Suprapubic skin (tissue), 4 donors: ENCODE measurements around the gene ACSL3. TPM values are rescaled to one million over a fixed set of nuclear protein-coding genes. Genes with fewer than 3 reads are reported as not detected.
A peak's percentile ranks its signal among the peaks of the same experiment; 100 is the strongest.
"Not testable (repeated sequence)": the region's sequence is repeated elsewhere in the genome, so short reads cannot be mapped to it uniquely, and the experiment has no call there.

Source experiments
- DNase-seq, 2 donors: peaks; one replicate each; pipeline ENCODE4 v3.0.0-alpha.2; 2019; ENCODE audit warnings: low spot score in 2 of 2
- H3K27ac ChIP-seq: fragments of 200-600 bp; sonication (generic); one replicate; pipeline ENCODE4 v1.5.1; 2019
- H3K27me3 ChIP-seq: fragments of 200-600 bp; sonication (generic); one replicate; pipeline ENCODE4 v1.5.1; 2019
- H3K36me3 ChIP-seq: fragments of 200-600 bp; sonication (generic); one replicate; pipeline ENCODE4 v1.5.1; 2019
- H3K4me1 ChIP-seq: fragments of 200-600 bp; sonication (generic); one replicate; pipeline ENCODE4 v1.5.1; 2019
- H3K4me3 ChIP-seq: fragments of 200-600 bp; sonication (generic); one replicate; pipeline ENCODE4 v1.5.1; 2019; ENCODE audit warnings: mild to moderate bottlenecking
- H3K9me3 ChIP-seq: fragments of 200-600 bp; sonication (generic); one replicate; pipeline ENCODE4 v1.5.1; 2019
- CTCF ChIP-seq, 2 donors: fragments of 200-600 bp in 1 of 2; fragments of 450-650 bp in 1 of 2; sonication (generic) in 1 of 2; IDR thresholded peaks; one replicate each; pipeline ENCODE4 v1.5.1; 2016 to 2019; ENCODE audit warnings: antibody characterized with exemption in 2 of 2, mild to moderate bottlenecking in 1 of 2, moderate library complexity in 1 of 2
- EP300 ChIP-seq: sonication (generic); formaldehyde crosslinking; IDR thresholded peaks from one replicate; pipeline ENCODE4 v1.6.1; 2017; ENCODE audit warnings: antibody characterized with exemption
- POLR2A ChIP-seq, 2 donors: fragments of 450-650 bp; IDR thresholded peaks; one replicate each; pipeline ENCODE4 v1.6.1; 2017; ENCODE audit warnings: antibody characterized with exemption in 2 of 2, mild to moderate bottlenecking in 2 of 2, moderate library complexity in 2 of 2
- POLR2AphosphoS5 ChIP-seq, 3 donors: sonication (generic); formaldehyde crosslinking; IDR thresholded peaks; one replicate each; pipeline ENCODE4 v1.6.1; 2017; ENCODE audit warnings: antibody characterized with exemption in 3 of 3
- WGBS: methylation state at CpG from one replicate; pipeline ENCODE4 v1.1.5; 2018; 5-methylcytosine and 5-hydroxymethylcytosine counted together
- total RNA-seq, 4 donors: library from RNA; depleted of rRNA; stranded (reverse); fragments of >200 nt; gene quantifications; one replicate each; pipeline ENCODE4 v1.1.0, GENCODE V29; 2016

Gene ACSL3
- total RNA-seq, 4 donors from 2014 or later, result 46.6 to 154 (median 60.2) TPM

- no peak for TF ChIP-seq POLR2A (IDR thresholded peaks at IDR 0.05)
- no peak for TF ChIP-seq EP300
- no peak for TF ChIP-seq POLR2AphosphoS5 (IDR thresholded peaks at IDR 0.05)
- TF ChIP-seq CTCF (IDR thresholded peaks at IDR 0.05), result no peak
- WGBS, result 96% methylated on average over 3 of the region's 3 CpGs
- Histone ChIP-seq H3K36me3 (peaks cover 14% of the 10 kb centered on the region), H3K27ac (no peak overlapping the region), H3K4me3 (no peak overlapping the region), H3K27me3 (no peaks in the 10 kb centered on the region), H3K4me1 (no peaks in the 10 kb centered on the region), H3K9me3 (no peaks in the 10 kb centered on the region)
- no peak for DNase-seq
Observed at GRCh38 chr2:222912776-222913175, 51.9 kb downstream of the ACSL3 start.

- H3K9me3 ChIP-seq, result no peaks in the 10 kb centered on the region
- TF ChIP-seq POLR2A (IDR thresholded peaks at IDR 0.05) (no peak), CTCF (IDR thresholded peaks at IDR 0.05) (peak in 1 of 2 donors; percentile 4), POLR2AphosphoS5 (IDR thresholded peaks at IDR 0.05) (no peak)
- 86% methylated on average over 7 of the region's 7 CpGs for WGBS
- no peak overlapping the region for H3K27ac ChIP-seq
- H3K27me3 ChIP-seq, result no peaks in the 10 kb centered on the region
- DNase-seq, result no peak
- no peak overlapping the region for H3K4me3 ChIP-seq
- peaks cover 15% of the 10 kb centered on the region for H3K36me3 ChIP-seq
- no peaks in the 10 kb centered on the region for H3K4me1 ChIP-seq
Observed at GRCh38 chr2:222915092-222915957, 54.5 kb downstream of the ACSL3 start.

GRCh38 chr2:222916229-222917197 is 55.7 kb downstream of the ACSL3 start:
- no peak for DNase-seq
- Histone ChIP-seq H3K4me1 (no peaks in the 10 kb centered on the region), H3K9me3 (no peaks in the 10 kb centered on the region), H3K36me3 (peaks cover 24% of the 10 kb centered on the region), H3K4me3 (no peak overlapping the region), H3K27me3 (no peaks in the 10 kb centered on the region), H3K27ac (no peak overlapping the region)
- WGBS, result 87% methylated on average over 11 of the region's 11 CpGs
- TF ChIP-seq POLR2AphosphoS5 (IDR thresholded peaks at IDR 0.05) (no peak), EP300 (no peak), POLR2A (IDR thresholded peaks at IDR 0.05) (no peak), CTCF (IDR thresholded peaks at IDR 0.05) (no peak)

- H3K36me3 ChIP-seq, result peaks cover 30% of the 10 kb centered on the region
- WGBS, result 85% methylated on average over 9 of the region's 9 CpGs
- DNase-seq, H3K4me3 ChIP-seq, H3K27me3 ChIP-seq, H3K9me3 ChIP-seq, H3K27ac ChIP-seq, H3K4me1 ChIP-seq: not testable (repeated sequence)
Observed at GRCh38 chr2:222917212-222917611, 56.4 kb downstream of the ACSL3 start.

- H3K4me1 ChIP-seq, result no peaks in the 10 kb centered on the region
- WGBS, result 78% methylated on average over 2 of the region's 2 CpGs
Observed at GRCh38 chr2:222919841-222920526, 59.1 kb downstream of the ACSL3 start.

More at GRCh38 chr2:222919841-222920526, 59.1 kb downstream of the ACSL3 start:
- TF ChIP-seq POLR2AphosphoS5 (IDR thresholded peaks at IDR 0.05), result no peak
- TF ChIP-seq POLR2A (IDR thresholded peaks at IDR 0.05), result no peak
- no peak for TF ChIP-seq CTCF (IDR thresholded peaks at IDR 0.05)
- TF ChIP-seq EP300, result no peak
- H3K36me3 ChIP-seq, result peaks cover 57% of the 10 kb centered on the region
- H3K9me3 ChIP-seq, result no peaks in the 10 kb centered on the region
- H3K4me3 ChIP-seq, result no peak overlapping the region
- H3K27me3 ChIP-seq, result no peaks in the 10 kb centered on the region
- H3K27ac ChIP-seq, result no peak overlapping the region
- no peak for DNase-seq
